T-helper 9 cell (primary cell): ENCODE measurements around the gene DRAXIN.

ENCODE experiments used
- DNase-seq: peaks from one replicate; pipeline ENCODE4 v3.0.0-alpha.2; 2020

DRAXIN gene

DNA sequence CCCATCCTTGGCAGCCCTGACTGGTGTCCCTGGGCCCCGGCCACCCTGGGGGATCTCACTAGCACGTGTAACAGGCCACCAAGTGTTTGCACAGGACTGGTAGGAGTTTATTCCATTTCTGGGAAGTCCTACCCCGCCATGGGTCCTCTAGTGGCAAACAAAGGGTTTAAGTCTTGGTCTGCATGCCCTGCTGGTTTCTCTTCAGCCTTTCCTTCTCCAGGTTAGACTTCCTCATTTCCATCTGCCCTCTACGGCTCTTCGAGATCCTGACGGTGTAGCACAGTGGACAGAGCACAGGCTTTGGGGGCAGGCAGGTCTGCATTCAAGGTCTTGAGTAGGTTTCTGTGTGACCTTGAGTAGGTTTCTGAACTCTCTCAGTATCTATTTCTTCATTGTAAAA lies 47.3 kb downstream of the DRAXIN start:
- no peak for DNase-seq

DNA sequence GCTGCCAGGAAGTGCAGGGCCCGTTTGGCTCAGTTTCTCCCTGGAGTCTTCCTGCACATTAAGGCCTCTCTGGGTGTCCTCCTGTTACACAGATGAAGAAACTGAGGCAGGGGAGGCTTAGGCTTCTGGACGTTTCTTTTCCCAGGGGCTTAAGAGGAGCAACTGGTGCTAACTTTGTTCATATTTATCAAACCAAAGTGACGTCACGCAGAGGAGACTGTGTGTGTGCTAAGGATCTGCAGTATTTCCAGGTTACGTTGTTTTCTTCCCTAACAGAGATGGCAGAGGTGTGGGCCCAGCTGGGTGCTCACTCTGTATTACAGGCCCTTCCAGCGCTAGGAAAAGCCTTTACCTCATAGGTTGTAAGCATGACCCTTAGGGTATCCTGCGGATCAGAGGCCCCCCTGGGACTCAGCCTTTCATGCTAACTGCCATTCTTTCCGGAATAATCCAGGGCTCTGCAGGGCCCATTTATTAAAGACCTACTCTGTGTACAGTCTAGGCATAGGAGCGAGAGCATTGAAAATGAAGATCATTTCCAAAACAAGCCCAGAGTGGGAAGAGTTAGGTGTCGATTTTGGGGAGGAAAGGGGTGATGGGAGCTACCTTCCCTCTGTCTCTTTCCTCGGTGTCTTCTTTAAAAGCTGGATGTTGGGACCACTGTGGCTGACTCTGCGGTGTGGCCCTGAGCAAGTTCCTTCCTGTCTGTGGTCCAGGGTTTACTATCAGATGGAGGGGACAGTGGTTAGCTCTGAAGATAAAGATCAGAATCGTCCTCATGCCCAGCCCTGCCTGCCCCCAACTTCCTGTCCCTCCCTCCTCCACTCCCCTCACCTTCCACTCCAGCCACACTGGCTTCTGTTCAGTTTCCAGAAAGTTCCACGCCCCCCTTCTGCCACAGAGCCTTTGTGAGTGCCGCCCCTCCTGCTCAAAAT lies 49.0 kb downstream of the DRAXIN start:
- no peak for DNase-seq

GRCh38 chr1:11741482-11741881 lies 50.0 kb downstream of the DRAXIN start:
- DNase-seq, result no peak

- no peak for DNase-seq
Observed at GRCh38 chr1:11741919-11742558, 50.5 kb downstream of the DRAXIN start.

GRCh38 chr1:11744287-11744686 lies 52.8 kb downstream of the DRAXIN start:
- no peak for DNase-seq

- no peak for DNase-seq
Observed at GRCh38 chr1:11746092-11746491, 54.6 kb downstream of the DRAXIN start.

DNA sequence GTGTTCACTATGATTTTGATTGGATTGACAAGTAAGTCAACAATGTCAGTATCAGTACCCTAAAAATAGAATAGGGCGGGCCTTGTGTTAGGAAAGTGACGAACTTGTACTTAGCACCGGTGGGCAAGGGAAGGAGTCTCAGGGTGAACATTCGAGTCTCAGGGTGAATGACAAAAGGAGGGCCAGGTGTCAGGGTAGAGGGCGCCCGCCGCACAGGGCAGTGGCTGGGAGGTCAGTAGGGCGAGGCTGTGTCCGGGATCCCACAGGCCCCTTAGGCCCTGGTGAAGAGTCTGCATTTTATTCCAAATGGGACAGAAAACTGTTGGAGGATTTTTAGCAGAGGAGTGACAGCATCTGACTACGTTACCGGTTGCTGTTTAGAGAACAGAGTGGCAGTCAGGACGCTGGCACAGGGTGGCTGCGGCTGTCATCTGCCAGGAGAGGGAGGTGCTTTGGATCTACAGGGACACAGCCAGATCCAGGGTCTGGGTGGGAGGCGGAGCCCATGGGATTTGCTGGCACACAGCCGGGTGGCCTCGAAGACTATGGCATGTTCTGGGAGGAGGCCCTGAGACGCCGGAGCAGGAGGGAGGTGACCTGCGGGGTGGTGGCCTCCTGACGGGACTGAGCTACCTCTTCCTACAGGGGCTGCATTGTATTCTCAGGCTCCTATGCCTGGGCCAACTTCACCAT lies 55.4 kb downstream of the DRAXIN start:
- DNase-seq, result no peak

DNA sequence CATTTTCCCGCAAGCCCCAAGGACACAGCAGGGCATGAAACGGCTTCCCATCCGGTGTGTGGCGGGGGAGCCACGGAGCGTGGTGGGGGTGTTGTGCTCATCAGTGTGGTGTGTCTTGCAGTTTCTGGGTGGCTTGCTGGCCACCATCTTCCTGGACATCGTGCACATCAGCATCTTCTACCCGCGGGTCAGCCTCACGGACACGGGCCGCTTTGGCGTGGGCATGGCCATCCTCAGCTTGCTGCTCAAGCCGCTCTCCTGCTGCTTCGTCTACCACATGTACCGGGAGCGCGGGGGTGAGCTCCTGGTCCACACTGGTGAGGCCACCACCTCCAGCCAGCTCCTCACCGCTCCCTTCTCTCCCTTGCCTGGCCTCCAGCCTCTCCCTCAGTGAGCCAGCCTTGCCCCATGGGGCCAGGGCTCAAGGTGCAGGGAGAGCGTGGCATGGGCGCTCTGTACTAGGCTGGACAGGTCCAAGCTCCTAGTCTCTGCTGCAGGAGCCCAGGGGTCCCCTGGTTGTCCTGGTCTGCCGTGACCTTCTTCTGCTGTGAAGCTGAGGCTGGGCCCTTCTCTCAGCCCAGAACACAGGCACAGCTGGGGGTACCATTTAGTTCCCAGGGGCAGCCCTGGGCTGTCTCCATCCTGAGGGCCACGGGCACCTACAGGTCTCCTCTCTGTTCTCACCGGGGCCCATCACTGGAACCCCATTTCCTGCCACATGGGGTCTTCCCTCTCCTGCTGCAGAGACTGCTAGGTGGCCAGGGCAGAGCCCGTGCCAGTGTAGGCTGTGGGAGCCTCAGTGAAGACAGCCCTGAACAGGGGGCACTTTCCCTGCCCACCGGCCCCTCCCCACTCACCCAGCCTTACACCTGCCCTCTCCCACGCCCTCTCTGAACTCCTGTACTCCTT lies 57.0 kb downstream of the DRAXIN start:
- DNase-seq, result no peak

DNA sequence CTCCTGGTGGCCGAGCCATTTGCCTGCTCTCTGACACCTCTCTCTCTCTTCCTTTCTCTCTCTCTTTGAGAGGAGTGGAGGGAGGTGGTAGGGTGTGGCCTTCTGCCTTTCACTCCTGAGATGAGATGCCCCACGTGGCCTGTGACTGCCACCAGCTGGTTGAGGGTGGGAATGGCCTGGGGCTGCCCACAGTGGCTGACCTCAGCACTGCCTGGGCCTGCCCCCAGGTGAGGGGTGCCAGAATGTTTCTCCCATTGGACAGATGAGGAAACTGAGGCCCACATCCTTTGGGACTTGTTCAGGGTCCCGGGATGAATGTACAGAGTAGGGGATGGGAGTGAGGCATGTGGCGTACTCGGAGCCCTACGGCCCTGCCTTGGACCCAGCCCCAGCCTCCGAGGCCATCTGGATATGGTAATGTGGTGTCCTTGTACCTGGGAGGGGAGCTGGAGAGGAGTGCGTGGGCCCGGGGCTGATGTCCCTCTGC lies 57.7 kb downstream of the DRAXIN start:
- no peak for DNase-seq

GRCh38 chr1:11749996-11750395 lies 58.5 kb downstream of the DRAXIN start:
- DNase-seq, result no peak

DNA sequence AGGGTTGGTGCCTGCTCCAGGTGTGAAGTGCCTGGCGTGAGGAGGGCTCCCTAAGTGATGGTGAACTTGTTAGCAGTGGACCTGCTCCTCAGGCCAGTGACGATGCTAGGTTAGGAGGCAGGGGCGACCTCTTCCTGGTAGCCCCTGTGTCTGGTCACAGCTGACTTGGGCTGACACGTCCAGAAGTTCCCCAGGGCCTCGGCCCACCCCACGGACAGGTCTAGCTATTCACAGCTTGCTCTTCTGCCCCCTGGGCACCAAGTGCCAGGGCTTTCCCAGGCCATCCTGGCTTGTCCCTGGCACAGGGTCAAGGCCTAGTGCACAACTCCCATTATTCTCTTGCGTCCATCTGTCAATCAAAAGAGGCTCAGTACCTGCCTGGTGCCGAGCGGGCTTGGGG lies 59.6 kb downstream of the DRAXIN start:
- DNase-seq, result no peak

GRCh38 chr1:11752359-11753088 lies 61.0 kb downstream of the DRAXIN start:
- no peak for DNase-seq

- DNase-seq, result no peak
Observed at GRCh38 chr1:11753555-11754208, 62.2 kb downstream of the DRAXIN start.

GRCh38 chr1:11757047-11757446 lies 65.5 kb downstream of the DRAXIN start:
- no peak for DNase-seq

DNA sequence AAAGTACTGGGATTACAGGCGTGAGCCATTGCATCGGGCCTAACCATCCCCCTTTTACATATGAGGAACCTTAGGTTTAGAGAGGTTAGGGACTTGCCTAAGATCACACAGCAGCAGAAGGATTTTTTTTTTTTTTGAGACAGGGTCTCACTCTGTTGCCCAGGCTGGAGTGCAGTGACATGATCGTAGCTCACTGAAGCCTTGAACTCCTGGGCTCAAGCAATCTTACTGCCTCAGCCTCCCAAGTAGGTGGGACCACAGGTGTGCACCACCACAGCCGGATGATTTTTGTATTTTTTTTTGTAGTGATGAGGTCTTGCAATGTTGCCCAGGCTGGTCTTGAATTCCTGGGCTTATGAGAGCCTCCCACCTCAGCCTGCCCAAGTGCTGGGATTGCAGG lies 68.3 kb downstream of the DRAXIN start:
- no peak for DNase-seq

- no peak for DNase-seq
Observed at GRCh38 chr1:11761285-11761684, 69.8 kb downstream of the DRAXIN start.

DNA sequence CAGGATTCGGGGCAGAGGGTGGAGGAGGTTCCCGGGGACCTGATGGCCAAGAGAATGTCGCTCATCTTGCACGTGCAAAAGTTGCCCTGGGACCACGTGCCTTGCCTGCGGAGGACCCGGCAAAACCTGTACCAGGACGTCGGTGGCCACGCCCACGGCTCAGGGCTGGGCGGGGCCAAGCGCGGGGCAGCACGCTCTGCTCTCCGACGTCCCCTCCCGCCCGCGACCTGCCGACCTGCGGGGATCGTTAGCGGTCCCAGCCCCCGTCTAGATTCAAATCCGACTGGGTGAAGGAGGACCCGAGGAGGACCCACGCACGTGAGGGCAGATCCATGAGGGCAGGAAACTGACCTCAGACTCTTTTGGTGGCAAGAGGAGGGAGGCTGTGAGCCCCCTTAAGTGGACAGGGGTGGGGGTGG lies 70.5 kb downstream of the DRAXIN start, which contains the start of gene C1orf167:
C1orf167 (plus strand) TSS at position 206 of the 419 bp plus-strand sequence. CDS start 2,208 bp downstream, outside the sequence.
- no peak for DNase-seq

DNA sequence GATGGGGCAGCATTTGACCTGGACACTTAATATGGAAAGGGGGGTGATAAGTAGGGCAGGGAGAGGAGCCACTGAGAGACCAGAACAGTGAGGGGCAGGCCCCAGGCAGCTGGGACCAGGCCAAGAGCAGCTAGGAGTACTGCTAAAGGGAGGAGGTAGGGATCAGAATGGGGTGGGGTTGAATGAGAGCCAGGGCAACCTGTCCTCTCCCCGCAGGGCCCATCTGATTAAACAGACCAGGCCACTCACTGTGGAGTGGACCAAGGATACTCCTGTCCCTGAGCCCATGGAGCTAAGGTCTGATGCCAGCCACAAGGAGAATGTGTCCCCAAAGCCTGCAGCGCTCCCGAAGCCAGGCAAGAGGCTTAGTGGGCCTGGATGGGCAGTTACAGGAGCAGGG lies 72.6 kb downstream of the DRAXIN start:
- no peak for DNase-seq

DNA sequence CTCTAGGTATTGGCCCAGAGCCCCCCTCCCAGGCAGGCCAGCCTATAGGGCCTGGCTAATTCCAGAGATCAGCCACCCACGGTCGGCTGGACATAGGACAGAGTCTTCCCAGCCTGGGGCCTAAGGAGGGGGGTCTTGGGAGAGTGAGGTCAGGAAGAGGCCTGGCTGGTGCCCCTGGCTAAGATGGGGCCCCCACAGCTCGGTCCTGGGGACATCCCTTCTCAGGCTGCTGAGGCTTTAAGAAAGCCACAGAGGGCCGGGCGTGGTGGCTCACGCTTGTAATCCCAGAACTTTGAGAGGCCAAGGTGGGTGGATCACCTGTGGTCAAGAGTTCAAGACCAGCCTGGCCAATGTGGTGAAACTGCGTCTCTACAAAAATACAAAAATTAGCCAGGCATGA lies 73.0 kb downstream of the DRAXIN start:
- DNase-seq, result no peak

GRCh38 chr1:11765661-11766428 lies 74.3 kb downstream of the DRAXIN start:
- no peak for DNase-seq
